PC-9 (cell line): ENCODE data around the gene XBP1. TPM values are rescaled to one million over a fixed set of nuclear protein-coding genes. Genes with fewer than 3 reads are reported as not detected.
"Not testable (repeated sequence)": the region's sequence is repeated elsewhere in the genome, so short reads cannot be mapped to it uniquely, and the experiment has no call there.

ENCODE experiments used
- BruUV-seq: library from RNA; stranded (reverse); fragments of 400-500 nt; replicated peaks from 2 replicates; lab custom pipeline; 2021; lab: Mats Ljungman, UMichigan
- CTCF ChIA-PET: fragments of 300-600 bp; sonication (Branson Sonifier 250); formaldehyde crosslinking; loops from one replicate; lab custom pipeline; 2022; ENCODE audit warnings: antibody characterized with exemption; lab: Charles Lee
- POLR2A ChIA-PET: fragments of 300-600 bp; sonication (Branson Sonifier 250); formaldehyde crosslinking; loops from one replicate; lab custom pipeline; 2022; ENCODE audit warnings: antibody characterized with exemption; ENCODE audit not compliant: unreplicated experiment; lab: Charles Lee
- DNase-seq, 2 experiments: peaks; one replicate each; pipeline versions ENCODE4 v3.0.0 to v3.0.0-alpha.2; 2015 to 2022; ENCODE audit warnings: mixed read lengths in 1 of 2
- H2AFZ ChIP-seq: fragments of 200-600 bp; sonication (generic); 2 replicates; pipeline ENCODE4 v1.8.1; 2017; ENCODE audit warnings: antibody characterized with exemption
- H3F3A ChIP-seq: fragments of 200-600 bp; sonication (generic); 2 replicates; pipeline ENCODE4 v1.8.1; 2017; ENCODE audit warnings: antibody characterized with exemption, mild to moderate bottlenecking, low read depth; ENCODE audit not compliant: insufficient read depth
- H3K27ac ChIP-seq: fragments of 200-600 bp; sonication (generic); 2 replicates; pipeline ENCODE4 v1.6.1; 2016; ENCODE audit warnings: mixed run types
- H3K27me3 ChIP-seq: fragments of 200-600 bp; sonication (generic); 2 replicates; pipeline ENCODE4 v1.6.1; 2016; ENCODE audit warnings: low read depth, mixed run types; ENCODE audit not compliant: insufficient read depth
- H3K36me3 ChIP-seq: fragments of 200-600 bp; sonication (generic); 2 replicates; pipeline ENCODE4 v1.6.1; 2016; ENCODE audit warnings: low read depth, mixed run types
- H3K4me1 ChIP-seq: fragments of 200-600 bp; sonication (generic); replicated peaks from 2 replicates; pipeline ENCODE4 v1.6.1; 2016; ENCODE audit warnings: mixed run types; ENCODE audit not compliant: insufficient read depth
- H3K4me2 ChIP-seq: fragments of 200-600 bp; sonication (generic); 2 replicates; pipeline ENCODE4 v1.6.1; 2017; ENCODE audit warnings: mixed run types
- H3K4me3 ChIP-seq: fragments of 200-600 bp; sonication (generic); 2 replicates; pipeline ENCODE4 v1.6.1; 2016; ENCODE audit warnings: mixed run types
- H3K79me2 ChIP-seq: fragments of 200-600 bp; sonication (generic); 2 replicates; pipeline ENCODE4 v1.6.1; 2017; ENCODE audit warnings: low read depth, mixed run types
- H3K9me2 ChIP-seq: fragments of 200-600 bp; sonication (generic); 2 replicates; pipeline ENCODE4 v1.8.1; 2017; ENCODE audit warnings: mild to moderate bottlenecking; ENCODE audit not compliant: insufficient read depth
- H3K9me3 ChIP-seq: fragments of 200-600 bp; sonication (generic); 2 replicates; pipeline ENCODE4 v1.8.1; 2016; ENCODE audit warnings: low read depth; ENCODE audit not compliant: insufficient read depth
- H4K20me1 ChIP-seq: fragments of 200-600 bp; sonication (generic); 2 replicates; pipeline ENCODE4 v1.8.1; 2017; ENCODE audit not compliant: insufficient read depth
- CTCF ChIP-seq: fragments of 200-600 bp; sonication (generic); conservative IDR thresholded peaks from 2 replicates; pipeline ENCODE4 v1.6.1; 2017; ENCODE audit warnings: mixed run types, antibody characterized with exemption, mild to moderate bottlenecking, moderate library complexity
- EZH2 ChIP-seq: fragments of 200-600 bp; sonication (generic); IDR thresholded peaks from 2 replicates; pipeline ENCODE4 v1.8.0; 2017; ENCODE audit warnings: antibody characterized with exemption, low read depth
- intact Hi-C: fragments of 100-400 bp; cut with micrococcal nuclease; formaldehyde crosslinking; loops from one replicate; pipeline ENCODE4 v1.10.0; 2022; ENCODE audit not compliant: unreplicated experiment
- total RNA-seq: library from RNA; stranded (reverse); gene quantifications from 2 replicates; pipeline ENCODE4 v1.2.3, GENCODE V29; 2021

Gene XBP1
- total RNA-seq, 1 experiment from 2014 or later, result 35.2 TPM

- Histone ChIP-seq H3K9me2 (no peaks in the 10 kb centered on the region), H3K36me3 (0 out of 2 replicates have a peak, but pooled peaks cover 4% of the 10 kb centered on the region), H3K9me3 (no peaks in the 10 kb centered on the region), H3F3A (peaks cover 14% of the 10 kb centered on the region; the same call in 1 of the 2 replicates), H3K79me2 (no peaks in the 10 kb centered on the region), H3K4me1 (peaks cover 22% of the 10 kb centered on the region), H4K20me1 (no peaks in the 10 kb centered on the region), H3K27me3 (no peaks in the 10 kb centered on the region), H3K4me2 (no peak overlapping the region), H2AFZ (no peak overlapping the region), H3K27ac (no peak overlapping the region; the same call in 1 of the 2 replicates), H3K4me3 (no peak overlapping the region)
- TF ChIP-seq CTCF (no peak), EZH2 (no peak)
- BruUV-seq, result no TSS peak
- no peak for DNase-seq
- intact Hi-C loops, result no loop called here
- POLR2A ChIA-PET, result interaction anchor here (0.6 kb wide), 1 partner anchor 41 kb away, joined by 10 read pairs; no protein-coding TSS in a partner anchor
- CTCF ChIA-PET, result interaction anchor here (0.7 kb wide), 1 partner anchor 717 kb away, joined by 4 read pairs; no protein-coding TSS in a partner anchor
Measured at GRCh38 chr22:28812516-28812915, 12.1 kb upstream of the XBP1 start.

- no peaks in the 10 kb centered on the region for H3K79me2 ChIP-seq
- H3K4me1 ChIP-seq, result peaks cover 12% of the 10 kb centered on the region; the same call in 1 of the 2 replicates
- CTCF ChIA-PET, result no interaction called here
- H3K9me3 ChIP-seq, result no peaks in the 10 kb centered on the region
- 0 out of 2 replicates have a peak, but pooled peaks cover 7% of the 10 kb centered on the region for H3F3A ChIP-seq
- no peak for TF ChIP-seq CTCF
- no peak for TF ChIP-seq EZH2
- no peaks in the 10 kb centered on the region for H3K27me3 ChIP-seq
- H2AFZ ChIP-seq, result no peak overlapping the region
- no peaks in the 10 kb centered on the region for H3K9me2 ChIP-seq
- H4K20me1 ChIP-seq, result no peaks in the 10 kb centered on the region
- H3K27ac ChIP-seq, result no peak overlapping the region
- no peak overlapping the region for H3K4me2 ChIP-seq
- no peak for DNase-seq
- 0 out of 2 replicates have a peak, but pooled peaks cover 4% of the 10 kb centered on the region for H3K36me3 ChIP-seq
- POLR2A ChIA-PET, result no interaction called here
- no TSS peak for BruUV-seq
- intact Hi-C loops, result no loop called here
- H3K4me3 ChIP-seq, result no peak overlapping the region
Measured at GRCh38 chr22:28810821-28811491, 10.6 kb upstream of the XBP1 start.

GRCh38 chr22:28808716-28809355 is 8.5 kb upstream of the XBP1 start:
- Histone ChIP-seq H3K27me3 (no peaks in the 10 kb centered on the region), H2AFZ (no peak overlapping the region), H3K4me3 (no peak overlapping the region), H4K20me1 (no peaks in the 10 kb centered on the region), H3K4me2 (no peak overlapping the region), H3K9me3 (no peaks in the 10 kb centered on the region), H3K79me2 (no peaks in the 10 kb centered on the region), H3F3A (peaks cover 12% of the 10 kb centered on the region; the same call in 1 of the 2 replicates), H3K27ac (no peak overlapping the region), H3K9me2 (no peaks in the 10 kb centered on the region), H3K4me1 (peaks cover 4% of the 10 kb centered on the region; the same call in 1 of the 2 replicates), H3K36me3 (0 out of 2 replicates have a peak, but pooled peaks cover 4% of the 10 kb centered on the region)
- POLR2A ChIA-PET, result interaction anchor here (0.6 kb wide), 1 partner anchor 23 kb away, joined by 12 read pairs; no protein-coding TSS in a partner anchor
- intact Hi-C loops, result no loop called here
- BruUV-seq, result no TSS peak
- TF ChIP-seq CTCF (no peak), EZH2 (no peak)
- CTCF ChIA-PET, result no interaction called here
- DNase-seq, result no peak

- POLR2A ChIA-PET, result interaction anchor here (0.7 kb wide), 1 partner anchor 10 kb away, joined by 19 read pairs; no protein-coding TSS in a partner anchor
- H4K20me1 ChIP-seq, H3K9me2 ChIP-seq, DNase-seq, H3K36me3 ChIP-seq, H3K4me3 ChIP-seq, intact Hi-C loops, BruUV-seq, H2AFZ ChIP-seq, H3K27me3 ChIP-seq, H3K4me2 ChIP-seq, H3K9me3 ChIP-seq, H3K27ac ChIP-seq, CTCF ChIA-PET: not testable (repeated sequence)
- Histone ChIP-seq H3K4me1 (peaks cover 18% of the 10 kb centered on the region), H3F3A (peaks cover 12% of the 10 kb centered on the region), H3K79me2 (peaks cover 24% of the 10 kb centered on the region)
Measured at GRCh38 chr22:28805426-28805825, 5.1 kb upstream of the XBP1 start.
